Measurements from ENCODE around the gene MRPL37.

The MRPL37 gene

GRCh38 chr1:54176621-54177327, 23.2 kb upstream of the MRPL37 start:
- H3K36me3 ChIP-seq (ENCODE audit: low read length), result no peaks in the 10 kb centered on the region
- H3K4me3 ChIP-seq (ENCODE audit: insufficient read depth, low read length, poor library complexity, severe bottlenecking), result no peak overlapping the region
- no peak overlapping the region for H3K27ac ChIP-seq (ENCODE audit: low read depth, low read length)
- TF ChIP-seq CTCF (IDR thresholded peaks at IDR 0.05; ENCODE audit: insufficient read depth, low read length, poor library complexity, severe bottlenecking) (no peak), EZH2phosphoT487 (conservative IDR thresholded peaks at IDR 0.05; ENCODE audit: low read length) (no peak)
- H2AFZ ChIP-seq (ENCODE audit: low read depth, low read length, severe bottlenecking), result no peak overlapping the region
- H3K4me2 ChIP-seq (ENCODE audit: low read depth, low read length, poor library complexity, severe bottlenecking), result no peak overlapping the region
- no peaks in the 10 kb centered on the region for H3K9me2 ChIP-seq (replicated peaks; ENCODE audit: insufficient read depth, low read length)
- no peaks in the 10 kb centered on the region for H3K9me3 ChIP-seq (ENCODE audit: insufficient read depth, low read length)
- H3K27me3 ChIP-seq (ENCODE audit: low read length), result no peaks in the 10 kb centered on the region
- H3F3A ChIP-seq (ENCODE audit: insufficient read depth), result no peaks in the 10 kb centered on the region
- no peaks in the 10 kb centered on the region for H3K79me2 ChIP-seq (ENCODE audit: insufficient read depth, low read length)
- no peak overlapping the region for H3K9ac ChIP-seq (ENCODE audit: low read length)
- no peaks in the 10 kb centered on the region for H4K20me1 ChIP-seq (ENCODE audit: low read depth, low read length)

DNA sequence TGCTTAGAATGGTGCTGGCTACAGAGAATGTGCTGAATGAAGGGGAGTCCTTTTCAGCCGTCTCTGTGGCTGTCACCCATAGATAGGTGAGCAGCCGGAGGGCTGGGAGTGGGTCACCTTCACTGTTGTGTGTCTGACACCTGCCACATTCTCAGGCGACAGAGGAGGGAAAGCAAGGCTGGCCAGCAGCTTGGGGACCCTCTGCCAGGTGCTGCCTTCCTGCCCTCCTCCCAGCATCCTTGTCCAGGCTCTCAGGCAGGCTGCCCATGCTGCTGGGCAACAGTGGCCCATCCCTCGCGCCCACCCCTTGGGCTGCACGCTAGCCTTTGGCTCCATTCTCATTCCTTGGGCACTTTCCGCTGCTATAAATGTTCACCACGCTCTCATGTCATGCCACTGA, 22.2 kb upstream of the MRPL37 start:
- TF ChIP-seq EZH2phosphoT487 (conservative IDR thresholded peaks at IDR 0.05; ENCODE audit: low read length) (no peak), CTCF (IDR thresholded peaks at IDR 0.05; ENCODE audit: insufficient read depth, low read length, poor library complexity, severe bottlenecking) (no peak)
- H3K9ac ChIP-seq (ENCODE audit: low read length), result no peak overlapping the region

DNA sequence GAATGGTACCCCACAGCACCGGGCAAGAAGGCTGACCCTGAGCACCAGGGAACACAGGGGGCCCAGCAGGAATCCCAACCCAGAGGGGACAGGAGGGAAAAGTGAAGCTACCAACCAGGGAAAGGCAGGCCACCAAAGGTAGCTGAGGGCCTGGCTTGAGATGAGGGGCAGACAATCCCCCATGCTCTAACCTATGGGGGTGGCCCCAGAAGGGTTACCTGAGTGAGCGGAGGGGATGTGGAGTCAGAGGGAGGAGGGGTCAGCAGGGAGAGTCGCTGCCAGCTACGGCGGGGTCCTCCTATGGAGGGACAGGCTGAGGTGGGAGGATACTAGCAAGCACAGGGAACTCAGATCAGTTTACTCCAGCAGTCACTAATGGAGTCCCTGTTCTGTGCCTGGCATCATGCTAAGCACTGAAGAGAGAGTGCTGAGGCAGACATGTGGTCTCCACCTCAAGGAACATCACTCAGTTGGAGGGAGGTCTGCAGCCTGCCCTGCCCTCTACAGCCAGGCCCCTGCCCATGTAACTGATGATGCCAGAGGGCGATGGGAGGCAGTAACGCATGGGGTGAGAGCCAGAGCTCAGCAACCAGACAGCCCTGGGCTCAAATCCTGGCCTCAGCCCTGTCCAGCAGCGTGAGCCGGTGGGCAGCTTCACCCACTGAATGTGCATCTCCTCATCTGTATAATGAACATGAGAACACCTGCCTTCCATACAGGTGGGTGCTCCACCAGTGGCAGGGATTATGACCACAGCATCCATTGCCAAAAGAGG, 21.5 kb upstream of the MRPL37 start:
- Histone ChIP-seq H3K9me2 (replicated peaks; ENCODE audit: insufficient read depth, low read length) (no peaks in the 10 kb centered on the region), H3K4me2 (ENCODE audit: low read depth, low read length, poor library complexity, severe bottlenecking) (no peak overlapping the region), H2AFZ (ENCODE audit: low read depth, low read length, severe bottlenecking) (no peak overlapping the region), H3K36me3 (ENCODE audit: low read length) (no peaks in the 10 kb centered on the region), H3K79me2 (ENCODE audit: insufficient read depth, low read length) (no peaks in the 10 kb centered on the region), H3K9me3 (ENCODE audit: insufficient read depth, low read length) (no peaks in the 10 kb centered on the region), H3K4me3 (ENCODE audit: insufficient read depth, low read length, poor library complexity, severe bottlenecking) (no peak overlapping the region), H4K20me1 (ENCODE audit: low read depth, low read length) (no peaks in the 10 kb centered on the region), H3K27me3 (ENCODE audit: low read length) (no peaks in the 10 kb centered on the region), H3F3A (ENCODE audit: insufficient read depth) (no peaks in the 10 kb centered on the region), H3K9ac (ENCODE audit: low read length) (no peak overlapping the region), H3K27ac (ENCODE audit: low read depth, low read length) (no peak overlapping the region)
- TF ChIP-seq CTCF (IDR thresholded peaks at IDR 0.05; ENCODE audit: insufficient read depth, low read length, poor library complexity, severe bottlenecking) (no peak), EZH2phosphoT487 (conservative IDR thresholded peaks at IDR 0.05; ENCODE audit: low read length) (no peak)

More for the DNA sequence above, 22.2 kb upstream of the MRPL37 start:
- Histone ChIP-seq H3K79me2 (ENCODE audit: insufficient read depth, low read length) (no peaks in the 10 kb centered on the region), H3K36me3 (ENCODE audit: low read length) (no peaks in the 10 kb centered on the region), H3K9me2 (replicated peaks; ENCODE audit: insufficient read depth, low read length) (no peaks in the 10 kb centered on the region), H3K9me3 (ENCODE audit: insufficient read depth, low read length) (no peaks in the 10 kb centered on the region), H3F3A (ENCODE audit: insufficient read depth) (no peaks in the 10 kb centered on the region), H2AFZ (ENCODE audit: low read depth, low read length, severe bottlenecking) (no peak overlapping the region), H3K27ac (ENCODE audit: low read depth, low read length) (no peak overlapping the region), H3K4me3 (ENCODE audit: insufficient read depth, low read length, poor library complexity, severe bottlenecking) (no peak overlapping the region), H3K27me3 (ENCODE audit: low read length) (no peaks in the 10 kb centered on the region), H3K4me2 (ENCODE audit: low read depth, low read length, poor library complexity, severe bottlenecking) (no peak overlapping the region), H4K20me1 (ENCODE audit: low read depth, low read length) (no peaks in the 10 kb centered on the region)
